NCI-H82 treated with DMSO at 0.1 percent for 48 hours (cell line): Measurements from ENCODE around the gene RAG2.

Source experiments
- DNase-seq: peaks from one replicate; lab custom pipeline; 2025; ENCODE audit not compliant: unreplicated experiment; lab: John Stamatoyannopoulos, UW

The RAG2 gene

GRCh38 chr11:36601155-36601554, 3.1 kb upstream of the RAG2 start:
- no peak for DNase-seq

GRCh38 chr11:36600180-36600579, 2.1 kb upstream of the RAG2 start:
- DNase-seq: no peak

GRCh38 chr11:36596880-36597279, 1.2 kb downstream of the RAG2 start:
- DNase-seq: no peak

GRCh38 chr11:36594316-36594989, 3.6 kb downstream of the RAG2 start, which contains the start of gene IFTAP:
IFTAP (plus strand) TSS chr11:36594502; CDS start chr11:36610104, 15,602 bp downstream.
- peak; percentile 82 for DNase-seq

GRCh38 chr11:36591433-36591832, 6.6 kb downstream of the RAG2 start:
- no peak for DNase-seq

GRCh38 chr11:36590513-36590912, 7.5 kb downstream of the RAG2 start:
- no peak for DNase-seq

GRCh38 chr11:36588099-36588498, 9.9 kb downstream of the RAG2 start:
- no peak for DNase-seq

- no peak for DNase-seq
These were observed 11.5 kb downstream of the RAG2 start for GRCh38 chr11:36586543-36586942.

GRCh38 chr11:36583667-36584066, 14.4 kb downstream of the RAG2 start:
- no peak for DNase-seq

- DNase-seq: no peak
These were observed 16.5 kb downstream of the RAG2 start for GRCh38 chr11:36581536-36581935.

GRCh38 chr11:36578458-36578857, 19.6 kb downstream of the RAG2 start:
- DNase-seq: peak; percentile 90

GRCh38 chr11:36577859-36578258, 20.2 kb downstream of the RAG2 start:
- peak; percentile 17 for DNase-seq

- DNase-seq: no peak
These were observed 20.7 kb downstream of the RAG2 start for GRCh38 chr11:36577373-36577772.

- DNase-seq: no peak
These were observed 23.6 kb downstream of the RAG2 start for GRCh38 chr11:36574486-36574885.

- no peak for DNase-seq
These were observed 28.9 kb downstream of the RAG2 start for GRCh38 chr11:36569095-36569494.

- no peak for DNase-seq
These were observed 30.3 kb downstream of the RAG2 start, which contains the start of gene RAG1 for GRCh38 chr11:36567694-36568093. RAG1 (plus strand) TSS chr11:36568007; CDS start chr11:36573305, 5,298 bp downstream.

- no peak for DNase-seq
These were observed 31.5 kb downstream of the RAG2 start for GRCh38 chr11:36566407-36567053.

GRCh38 chr11:36565031-36565610, 32.9 kb downstream of the RAG2 start:
- no peak for DNase-seq

- DNase-seq: peak; percentile 52
These were observed 33.5 kb downstream of the RAG2 start for GRCh38 chr11:36564376-36565030.

GRCh38 chr11:36558571-36559413, 39.2 kb downstream of the RAG2 start:
- no peak for DNase-seq

- no peak for DNase-seq
These were observed 40.0 kb downstream of the RAG2 start for GRCh38 chr11:36557991-36558390.
